CD4-positive, CD25-positive, alpha-beta regulatory T cell (primary cell): ENCODE results near the gene TMEM179. TPM values are rescaled to one million over a fixed set of nuclear protein-coding genes. Genes with fewer than 3 reads are reported as not detected.

Experiments used
- ATAC-seq, 2 donors: fragments of 150-1000 bp; cut with Tn5 transposase; one replicate each; pipeline ENCODE4 v1.10.0; 2021; ENCODE audit warnings: low read depth in 2 of 2, moderate number of reproducible peaks in 2 of 2, moderate library complexity in 1 of 2
- DNase-seq, 3 donors: peaks; one replicate each; pipeline versions ENCODE4 v3.0.0 to v3.0.0-alpha.2; 2012 to 2022; ENCODE audit warnings: mixed read lengths in 1 of 3
- H3K27ac ChIP-seq: one replicate; pipeline ENCODE4 v1.7.0; 2013; ENCODE audit warnings: mild to moderate bottlenecking, low read length; ENCODE audit not compliant: insufficient read depth, poor library complexity, severe bottlenecking
- H3K27me3 ChIP-seq: one replicate; pipeline ENCODE4 v1.7.0; 2013; ENCODE audit warnings: low read length; ENCODE audit not compliant: control insufficient read depth, insufficient read depth
- H3K36me3 ChIP-seq: one replicate; pipeline ENCODE4 v1.7.0; 2013; ENCODE audit warnings: mild to moderate bottlenecking, low read length, moderate library complexity; ENCODE audit not compliant: control insufficient read depth, insufficient read depth
- H3K4me1 ChIP-seq: 2 replicates; pipeline ENCODE4 v1.7.0; 2013; ENCODE audit warnings: mild to moderate bottlenecking, low read length; ENCODE audit not compliant: insufficient read depth, control insufficient read depth, poor library complexity, severe bottlenecking
- H3K4me3 ChIP-seq: one replicate; pipeline ENCODE4 v1.7.0; 2013; ENCODE audit warnings: low read depth, mild to moderate bottlenecking, low read length, moderate library complexity
- H3K9me3 ChIP-seq, 2 experiments: 1 replicate in 1 of 2; 2 replicates in 1 of 2; pipeline ENCODE4 v1.7.0; 2013; ENCODE audit warnings: low read length in 2 of 2, mild to moderate bottlenecking in 1 of 2, moderate library complexity in 1 of 2; ENCODE audit not compliant: control insufficient read depth in 2 of 2
- H3K27ac Mint-ChIP-seq, 3 donors: one replicate each; pipeline ENCODE4 v1.8.0; 2020 to 2022; ENCODE audit warnings: mild to moderate bottlenecking in 3 of 3, mixed read lengths in 3 of 3, moderate library complexity in 2 of 3
- H3K27me3 Mint-ChIP-seq: one replicate; pipeline ENCODE4 v1.8.0; 2022; ENCODE audit warnings: mild to moderate bottlenecking, mixed read lengths
- H3K36me3 Mint-ChIP-seq: one replicate; pipeline ENCODE4 v1.8.0; 2020; ENCODE audit warnings: mixed read lengths
- H3K4me1 Mint-ChIP-seq, 4 donors: one replicate each; pipeline ENCODE4 v1.8.0; 2020 to 2022; ENCODE audit warnings: mixed read lengths in 4 of 4, mild to moderate bottlenecking in 1 of 4
- H3K4me3 Mint-ChIP-seq, 4 donors: one replicate each; pipeline ENCODE4 v1.8.0; 2020 to 2022; ENCODE audit warnings: mild to moderate bottlenecking in 4 of 4, mixed read lengths in 4 of 4, moderate library complexity in 3 of 4
- H3K9me3 Mint-ChIP-seq, 7 donors: one replicate each; pipeline ENCODE4 v1.8.0; 2020 to 2022; ENCODE audit warnings: mixed read lengths in 7 of 7, mild to moderate bottlenecking in 3 of 7, moderate library complexity in 2 of 7
- polyA plus RNA-seq, 4 donors: library from polyadenylated mRNA; unstranded; fragments of 300-500 nt; fragmentation: Illumina TruSeq; gene quantifications; one replicate each; pipeline ENCODE4 v1.2.3, GENCODE V29; 2021
- total RNA-seq: library from RNA; stranded (reverse); gene quantifications from one replicate; pipeline ENCODE4 v1.2.3, GENCODE V29; 2022

The TMEM179 gene
- total and polyA plus RNA-seq, 5 donors from 2014 or later = not detected

DNA sequence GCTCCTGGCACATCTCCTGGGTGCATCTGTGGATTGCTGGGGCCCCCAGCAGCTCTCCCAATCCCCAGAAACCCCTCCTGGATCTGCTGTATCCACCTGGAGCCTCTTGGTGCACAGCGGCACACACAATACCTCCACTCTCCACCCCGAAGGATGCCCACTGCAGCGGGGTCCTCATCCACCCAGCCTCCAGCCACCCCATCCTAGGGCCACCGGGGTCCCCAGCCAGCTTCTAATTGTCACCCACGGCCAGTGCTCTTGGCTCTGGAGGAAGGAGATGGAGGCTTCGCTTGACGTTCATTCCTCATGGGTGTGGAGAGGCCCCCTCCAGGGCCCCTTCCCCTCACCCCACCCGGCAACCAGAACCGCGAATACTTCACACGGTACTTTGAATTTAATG is 31.6 kb upstream of the TMEM179 start:
- H3K36me3 Mint-ChIP-seq = no peaks in the 10 kb centered on the region
- no peak for ATAC-seq
- H3K9me3 Mint-ChIP-seq = no peaks in the 10 kb centered on the region
- no peak overlapping the region for H3K27ac Mint-ChIP-seq
- no peaks in the 10 kb centered on the region for H3K4me1 Mint-ChIP-seq
- Histone ChIP-seq H3K27me3 (no peaks in the 10 kb centered on the region), H3K27ac (no peak overlapping the region), H3K4me1 (no peaks in the 10 kb centered on the region), H3K9me3 (no peaks in the 10 kb centered on the region), H3K4me3 (no peak overlapping the region), H3K36me3 (no peaks in the 10 kb centered on the region)
- peaks cover 4% of the 10 kb centered on the region for H3K27me3 Mint-ChIP-seq
- DNase-seq = no peak
- no peak overlapping the region for H3K4me3 Mint-ChIP-seq

DNA sequence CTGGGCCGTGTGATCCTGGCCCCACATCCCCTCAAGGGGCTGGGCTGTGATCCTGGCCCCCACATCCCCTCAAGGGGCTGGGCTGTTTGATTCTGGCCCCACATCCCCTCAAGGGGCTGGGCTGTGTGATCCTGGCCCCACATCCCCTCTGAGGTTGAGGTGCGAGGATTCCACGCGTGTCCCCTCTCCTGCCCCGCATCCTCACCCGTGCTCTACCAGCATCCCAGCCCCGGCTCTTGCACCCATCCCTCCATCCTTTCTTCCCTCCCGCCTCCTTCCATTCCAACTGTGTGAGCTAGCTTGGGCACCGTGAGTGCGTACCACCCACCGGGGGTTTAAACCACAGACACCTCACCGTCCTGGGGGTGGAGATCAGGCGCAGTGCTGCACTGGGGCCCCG is 31.1 kb upstream of the TMEM179 start:
- Histone ChIP-seq H3K27me3 (no peaks in the 10 kb centered on the region), H3K27ac (no peak overlapping the region), H3K4me1 (no peaks in the 10 kb centered on the region), H3K4me3 (no peak overlapping the region), H3K9me3 (no peaks in the 10 kb centered on the region), H3K36me3 (no peaks in the 10 kb centered on the region)
- H3K27me3 Mint-ChIP-seq = peaks cover 4% of the 10 kb centered on the region
- no peaks in the 10 kb centered on the region for H3K4me1 Mint-ChIP-seq
- DNase-seq = no peak
- no peak overlapping the region for H3K27ac Mint-ChIP-seq
- ATAC-seq = no peak
- H3K9me3 Mint-ChIP-seq = no peaks in the 10 kb centered on the region
- H3K36me3 Mint-ChIP-seq = no peaks in the 10 kb centered on the region
- H3K4me3 Mint-ChIP-seq = no peak overlapping the region

DNA sequence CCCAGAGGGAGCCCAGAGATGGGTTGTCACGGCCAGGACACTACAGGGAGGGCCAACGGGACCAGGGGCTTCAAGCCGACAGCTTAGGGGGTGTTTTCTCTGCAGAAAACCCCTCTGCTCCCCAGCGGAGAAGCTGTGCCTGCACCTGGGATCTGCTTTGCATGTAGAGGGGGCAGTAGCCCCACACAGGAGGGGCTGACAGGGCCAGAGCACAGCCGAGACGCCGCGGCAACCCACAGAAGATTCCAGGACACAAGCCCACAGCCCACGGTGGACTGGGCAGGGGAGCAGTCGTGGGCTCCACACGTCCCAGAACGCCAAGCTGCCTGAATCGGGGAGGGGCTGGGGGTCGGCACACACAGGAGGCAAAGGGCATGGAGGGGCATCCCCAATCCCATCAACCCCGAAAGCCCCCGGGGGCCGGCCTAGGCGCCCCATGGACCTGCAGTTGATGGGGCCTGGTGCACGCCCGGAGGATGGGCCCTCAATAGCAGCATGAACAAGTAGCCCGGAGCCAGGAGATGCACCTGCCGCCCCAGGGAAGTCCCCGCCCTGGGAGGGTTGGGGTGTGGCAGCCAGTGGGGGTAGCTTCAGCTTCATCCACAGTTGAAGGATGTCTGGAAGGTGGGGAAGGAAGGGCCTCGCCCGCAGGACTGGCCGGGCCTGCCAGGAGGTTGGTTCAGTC is 30.5 kb upstream of the TMEM179 start:
- Histone ChIP-seq H3K9me3 (no peaks in the 10 kb centered on the region), H3K4me3 (no peak overlapping the region), H3K36me3 (no peaks in the 10 kb centered on the region), H3K4me1 (no peaks in the 10 kb centered on the region), H3K27ac (no peak overlapping the region), H3K27me3 (no peaks in the 10 kb centered on the region)
- ATAC-seq (no peak), DNase-seq (no peak)
- peaks cover 4% of the 10 kb centered on the region for H3K27me3 Mint-ChIP-seq
- H3K9me3 Mint-ChIP-seq = no peaks in the 10 kb centered on the region
- no peak overlapping the region for H3K27ac Mint-ChIP-seq
- no peak overlapping the region for H3K4me3 Mint-ChIP-seq
- H3K4me1 Mint-ChIP-seq = no peaks in the 10 kb centered on the region
- H3K36me3 Mint-ChIP-seq = no peaks in the 10 kb centered on the region

DNA sequence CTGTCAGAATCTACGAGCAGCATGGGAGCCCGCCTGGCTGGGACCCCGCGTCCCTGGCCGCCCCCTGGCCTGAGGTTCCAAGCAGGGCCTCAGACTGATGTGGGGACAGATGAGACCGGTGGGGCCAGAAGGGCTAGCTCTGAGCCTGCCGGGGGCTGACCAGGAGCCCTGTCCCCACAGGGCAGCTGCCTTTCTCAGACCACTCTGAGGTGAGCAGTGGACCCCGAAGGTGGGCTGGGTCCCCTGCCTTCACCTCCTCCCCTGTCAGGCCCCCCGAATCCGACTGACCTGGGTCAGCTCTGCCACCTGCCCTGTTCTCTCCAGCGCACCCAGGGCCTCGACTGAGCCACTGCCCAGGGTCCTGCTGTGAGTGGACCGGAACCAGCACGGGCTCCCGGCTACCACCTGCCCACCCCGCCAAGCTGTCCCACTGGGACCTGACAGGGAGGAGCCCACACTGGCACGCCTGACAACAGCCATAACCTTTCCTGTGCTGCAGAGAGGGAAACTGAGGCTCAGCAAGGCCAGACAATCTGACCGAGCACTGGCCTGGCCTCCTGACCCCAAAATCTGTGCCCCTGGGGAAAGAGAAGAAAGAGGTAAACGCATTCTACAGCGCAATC is 29.7 kb upstream of the TMEM179 start:
- no peaks in the 10 kb centered on the region for H3K36me3 ChIP-seq
- DNase-seq = no peak
- no peak overlapping the region for H3K27ac ChIP-seq
- Mint-ChIP-seq H3K27ac (no peak overlapping the region), H3K9me3 (peaks cover 0 to 6% (median 0%) of the 10 kb centered on the region in 7 donors), H3K36me3 (no peaks in the 10 kb centered on the region), H3K4me3 (no peak overlapping the region), H3K4me1 (no peaks in the 10 kb centered on the region), H3K27me3 (peaks cover 4% of the 10 kb centered on the region)
- H3K4me3 ChIP-seq = no peak overlapping the region
- peaks cover 5 to 7% of the 10 kb centered on the region in 2 experiments for H3K9me3 ChIP-seq
- ATAC-seq = no peak
- no peaks in the 10 kb centered on the region for H3K27me3 ChIP-seq
- H3K4me1 ChIP-seq = no peaks in the 10 kb centered on the region

DNA sequence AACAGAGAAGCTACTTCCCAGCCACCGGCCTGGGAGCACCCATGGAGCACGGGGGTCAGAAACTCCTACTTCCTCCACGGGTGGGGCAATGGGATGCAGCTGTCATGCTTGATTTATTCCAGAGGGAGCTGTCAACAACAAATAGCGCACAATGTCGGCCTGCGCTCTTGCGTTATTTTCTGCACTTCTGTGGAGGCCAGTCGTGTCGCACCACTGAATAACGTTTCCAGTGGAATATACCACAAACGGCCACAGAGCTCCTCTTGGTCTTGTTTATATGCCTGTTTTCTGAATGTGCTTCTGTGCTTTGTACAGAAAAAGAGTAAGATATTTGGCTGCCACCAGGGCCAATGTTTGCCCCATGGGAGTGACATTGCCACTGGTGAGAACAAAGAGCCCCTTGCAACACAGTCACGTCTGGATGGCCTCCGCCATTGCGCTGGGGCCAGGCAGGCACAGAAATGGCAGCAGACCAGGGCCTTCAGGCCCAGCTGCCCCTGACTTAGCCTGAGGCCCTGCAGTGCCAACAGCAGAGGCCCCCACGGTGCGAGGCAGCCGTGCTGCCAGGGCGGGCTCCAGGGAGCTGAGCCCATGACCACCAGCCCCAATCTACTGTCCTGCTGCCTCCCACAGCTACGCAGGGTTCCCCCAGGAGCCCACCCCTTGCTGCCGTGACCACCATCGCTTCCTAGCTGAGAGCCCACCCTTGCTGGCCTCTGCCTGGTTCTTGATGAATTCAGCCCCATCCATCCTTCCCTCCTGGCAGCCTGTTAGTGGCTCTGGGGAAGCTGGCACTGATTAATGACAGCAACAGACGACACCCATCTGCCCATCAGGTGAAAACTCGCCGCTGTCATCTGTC is 28.9 kb upstream of the TMEM179 start:
- no peak overlapping the region for H3K4me3 Mint-ChIP-seq
- peaks cover 0 to 11% (median 2%) of the 10 kb centered on the region in 7 donors for H3K9me3 Mint-ChIP-seq
- Histone ChIP-seq H3K4me3 (no peak overlapping the region), H3K36me3 (no peaks in the 10 kb centered on the region), H3K9me3 (peaks cover 10 to 11% of the 10 kb centered on the region in 2 experiments), H3K27ac (no peak overlapping the region), H3K4me1 (no peaks in the 10 kb centered on the region), H3K27me3 (no peaks in the 10 kb centered on the region)
- ATAC-seq (no peak), DNase-seq (no peak)
- no peaks in the 10 kb centered on the region for H3K4me1 Mint-ChIP-seq
- peaks cover 4% of the 10 kb centered on the region for H3K27me3 Mint-ChIP-seq
- H3K36me3 Mint-ChIP-seq = no peaks in the 10 kb centered on the region
- H3K27ac Mint-ChIP-seq = peak overlapping the region in 1 of 3 donors; percentile 32

DNA sequence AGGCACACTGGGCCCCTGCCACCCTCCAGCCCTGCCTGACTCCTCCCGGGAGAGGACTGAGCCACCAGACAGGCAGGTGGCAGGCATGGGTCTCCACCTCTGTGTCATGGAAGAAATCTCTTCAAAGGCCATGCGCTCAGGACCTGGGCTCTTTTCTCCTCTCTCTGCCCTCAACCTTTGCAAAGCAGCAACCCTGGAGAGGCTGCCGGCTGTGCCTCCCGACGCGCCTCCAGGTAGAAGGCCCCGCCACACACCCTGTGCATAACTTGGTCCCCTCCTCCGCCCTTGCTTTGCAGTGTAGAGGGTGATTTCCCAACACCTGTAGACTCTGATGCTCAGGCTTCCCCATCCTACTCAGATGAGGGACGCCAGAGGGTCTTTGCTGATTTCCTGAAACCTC is 28.2 kb upstream of the TMEM179 start:
- ATAC-seq (no peak), DNase-seq (no peak)
- Mint-ChIP-seq H3K27ac (no peak overlapping the region), H3K27me3 (peaks cover 4% of the 10 kb centered on the region), H3K4me1 (no peaks in the 10 kb centered on the region), H3K36me3 (no peaks in the 10 kb centered on the region), H3K9me3 (peaks cover 0 to 18% (median 4%) of the 10 kb centered on the region in 7 donors), H3K4me3 (no peak overlapping the region)
- Histone ChIP-seq H3K27ac (no peak overlapping the region), H3K27me3 (no peaks in the 10 kb centered on the region), H3K36me3 (no peaks in the 10 kb centered on the region), H3K4me3 (no peak overlapping the region), H3K4me1 (no peaks in the 10 kb centered on the region), H3K9me3 (peaks cover 14 to 15% of the 10 kb centered on the region in 2 experiments)

DNA sequence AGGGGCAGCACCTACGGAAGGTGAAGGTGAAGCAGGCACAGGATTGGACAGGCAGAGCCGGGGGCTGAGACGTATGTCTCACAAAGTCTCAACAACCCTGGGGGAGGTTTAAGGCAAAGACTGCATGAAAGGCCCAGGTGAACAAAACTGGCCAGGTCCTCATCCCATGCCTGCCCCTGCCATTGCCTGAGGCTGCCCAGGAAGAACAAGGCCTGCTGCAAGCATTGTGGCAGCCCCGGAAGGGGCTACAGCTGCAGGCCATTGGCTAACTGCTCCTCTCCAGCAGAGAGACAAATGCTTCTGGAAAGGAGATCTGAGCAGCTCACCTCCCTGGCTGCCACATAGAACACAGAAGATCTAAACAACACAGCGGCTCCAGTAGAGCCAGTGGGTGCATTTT is 20.4 kb upstream of the TMEM179 start:
- peaks cover 21 to 27% of the 10 kb centered on the region in 2 experiments for H3K9me3 ChIP-seq
- Mint-ChIP-seq H3K27ac (no peak overlapping the region), H3K27me3 (peaks cover 12% of the 10 kb centered on the region), H3K4me3 (no peak overlapping the region), H3K36me3 (no peaks in the 10 kb centered on the region), H3K4me1 (no peaks in the 10 kb centered on the region), H3K9me3 (peaks cover 0 to 24% (median 5%) of the 10 kb centered on the region in 7 donors)
- H3K36me3 ChIP-seq = no peaks in the 10 kb centered on the region
- ATAC-seq (no peak), DNase-seq (no peak)
- peaks cover 6% of the 10 kb centered on the region for H3K27me3 ChIP-seq
- no peak overlapping the region for H3K4me3 ChIP-seq
- H3K4me1 ChIP-seq = no peaks in the 10 kb centered on the region
- H3K27ac ChIP-seq = no peak overlapping the region
